Measurements from ENCODE around the gene FKBP2.

The FKBP2 gene

GRCh38 chr11:64235437-64236161 is 5.3 kb upstream of the FKBP2 start:
- peak overlapping the region; percentile 47 for H3K27ac ChIP-seq

GRCh38 chr11:64237484-64237951 is 3.4 kb upstream of the FKBP2 start:
- H3K27ac ChIP-seq = peak overlapping the region; percentile 35; the same call in 1 of the 2 replicates
- TF ChIP-seq CTCF (conservative IDR thresholded peaks at IDR 0.05) = no peak
- no peak for TF ChIP-seq ZFX (IDR thresholded peaks at IDR 0.05)

More at GRCh38 chr11:64235437-64236161, 5.3 kb upstream of the FKBP2 start:
- TF ChIP-seq ZFX (IDR thresholded peaks at IDR 0.05) (no peak), CTCF (conservative IDR thresholded peaks at IDR 0.05) (no peak)

- no peak for TF ChIP-seq ZFX (IDR thresholded peaks at IDR 0.05)
- TF ChIP-seq CTCF (conservative IDR thresholded peaks at IDR 0.05) = no peak
- H3K27ac ChIP-seq = peak overlapping the region; percentile 35; the same call in 1 of the 2 replicates
Measured at GRCh38 chr11:64238076-64238475, 2.8 kb upstream of the FKBP2 start.

- no peak overlapping the region for H3K27ac ChIP-seq
Measured at GRCh38 chr11:64238999-64239398, 1.9 kb upstream of the FKBP2 start.

GRCh38 chr11:64239662-64240434 is 1.0 kb upstream of the FKBP2 start:
- TF ChIP-seq CTCF (conservative IDR thresholded peaks at IDR 0.05) = no peak
- TF ChIP-seq ZFX (IDR thresholded peaks at IDR 0.05) = no peak
- H3K27ac ChIP-seq = peak overlapping the region; percentile 86

More at GRCh38 chr11:64238999-64239398, 1.9 kb upstream of the FKBP2 start:
- no peak for TF ChIP-seq CTCF (conservative IDR thresholded peaks at IDR 0.05)
- TF ChIP-seq ZFX (IDR thresholded peaks at IDR 0.05) = no peak

GRCh38 chr11:64241241-64241490 is 271 bp downstream of the FKBP2 start:
- no peak for TF ChIP-seq ZFX (IDR thresholded peaks at IDR 0.05)
- peak overlapping the region; percentile 86 for H3K27ac ChIP-seq

GRCh38 chr11:64241491-64242374 is 838 bp downstream of the FKBP2 start:
- no peak for TF ChIP-seq CTCF (conservative IDR thresholded peaks at IDR 0.05)
- TF ChIP-seq ZFX (IDR thresholded peaks at IDR 0.05) = no peak
- H3K27ac ChIP-seq = peak overlapping the region; percentile 86
